IMR-90 (cell line): ENCODE data around the gene DSCAM. TPM values are rescaled to one million over a fixed set of nuclear protein-coding genes. Genes with fewer than 3 reads are reported as not detected.

Source experiments
- ATAC-seq: fragments of 200-7000 bp; cut with Tn5 transposase; 2 replicates; pipeline ENCODE4 v1.9.1; 2020; ENCODE audit warnings: low read depth, mild to moderate bottlenecking, moderate library complexity
- BruUV-seq: library from RNA; stranded (reverse); fragments of 400-500 nt; replicated peaks from 2 replicates; lab custom pipeline; 2021; lab: Mats Ljungman, UMichigan
- CTCF ChIA-PET: fragments of 300-600 bp; formaldehyde crosslinking; extraction: SDS; loops from one replicate; lab custom pipeline; 2021; ENCODE audit warnings: antibody characterized with exemption; lab: Yijun Ruan, JAX
- POLR2A ChIA-PET: fragments of 300-600 bp; sonication (Branson Sonifier 250); formaldehyde crosslinking; loops from one replicate; lab custom pipeline; 2022; ENCODE audit warnings: antibody characterized with exemption; ENCODE audit not compliant: unreplicated experiment; lab: Charles Lee
- DNase-seq: peaks from one replicate; pipeline ENCODE4 v3.0.0; 2013
- H2AFZ ChIP-seq: replicated peaks from 2 replicates; pipeline ENCODE3; 2013; ENCODE audit warnings: low read length, mild to moderate bottlenecking; ENCODE audit not compliant: poor library complexity
- H2AK5ac ChIP-seq: 2 replicates; pipeline ENCODE4 v1.6.1; 2013; ENCODE audit warnings: low read depth, low read length, inconsistent platforms
- H2AK9ac ChIP-seq: replicated peaks from 2 replicates; pipeline ENCODE3; 2013; ENCODE audit warnings: mild to moderate bottlenecking, low read depth, low read length, moderate library complexity; ENCODE audit not compliant: poor library complexity
- H2BK120ac ChIP-seq: 2 replicates; pipeline ENCODE4 v1.6.1; 2013; ENCODE audit warnings: low read depth, low read length, inconsistent platforms
- H2BK15ac ChIP-seq: 3 replicates; pipeline ENCODE4 v1.6.1; 2013; ENCODE audit warnings: low read depth, low read length, inconsistent platforms
- H2BK20ac ChIP-seq: 2 replicates; pipeline ENCODE4 v1.6.1; 2013; ENCODE audit warnings: low read depth, mild to moderate bottlenecking, inconsistent platforms, low read length, moderate library complexity
- H2BK5ac ChIP-seq: 2 replicates; pipeline ENCODE4 v1.6.1; 2013; ENCODE audit warnings: mild to moderate bottlenecking, low read depth, low read length, inconsistent platforms; ENCODE audit not compliant: poor library complexity, severe bottlenecking
- H3K14ac ChIP-seq: replicated peaks from 2 replicates; pipeline ENCODE4 v1.6.1; 2013; ENCODE audit warnings: low read depth, low read length, inconsistent platforms
- H3K18ac ChIP-seq: 2 replicates; pipeline ENCODE4 v1.6.1; 2013; ENCODE audit warnings: low read depth, low read length, control low read depth
- H3K23ac ChIP-seq: 2 replicates; pipeline ENCODE4 v1.6.1; 2013; ENCODE audit warnings: low read depth, low read length, inconsistent platforms
- H3K27ac ChIP-seq: 2 replicates; pipeline ENCODE4 v1.5.1; 2013; ENCODE audit warnings: mild to moderate bottlenecking, control low read depth, low read length; ENCODE audit not compliant: insufficient read depth
- H3K27me3 ChIP-seq: 2 replicates; pipeline ENCODE4 v1.6.1; 2013; ENCODE audit warnings: low read length; ENCODE audit not compliant: control insufficient read depth, insufficient read depth
- H3K36me3 ChIP-seq: 2 replicates; pipeline ENCODE4 v1.6.1; 2013; ENCODE audit warnings: low read length, mixed read lengths; ENCODE audit not compliant: control insufficient read depth, insufficient read depth
- H3K4ac ChIP-seq: 2 replicates; pipeline ENCODE4 v1.6.1; 2013; ENCODE audit warnings: low read depth, low read length, inconsistent platforms
- H3K4me1 ChIP-seq: 2 replicates; pipeline ENCODE4 v1.6.1; 2013; ENCODE audit warnings: low read length, mixed read lengths; ENCODE audit not compliant: control insufficient read depth, insufficient read depth
- H3K4me2 ChIP-seq: 2 replicates; pipeline ENCODE4 v1.6.1; 2013; ENCODE audit warnings: low read depth, mild to moderate bottlenecking, control low read depth, low read length, moderate library complexity
- H3K4me3 ChIP-seq: 2 replicates; pipeline ENCODE4 v1.5.1; 2013; ENCODE audit warnings: low read depth, mild to moderate bottlenecking, control low read depth, low read length, moderate library complexity; ENCODE audit not compliant: insufficient read depth
- H3K56ac ChIP-seq: 2 replicates; pipeline ENCODE4 v1.6.1; 2013; ENCODE audit warnings: low read length, inconsistent platforms; ENCODE audit not compliant: insufficient read depth; ENCODE audit errors: extremely low read depth
- H3K79me1 ChIP-seq, 2 experiments: 2 replicates each; pipeline ENCODE4 v1.6.1; 2013; ENCODE audit warnings: low read length in 2 of 2, inconsistent platforms in 1 of 2, low read depth in 1 of 2
- H3K9ac ChIP-seq: 2 replicates; pipeline ENCODE4 v1.6.1; 2013; ENCODE audit warnings: low read depth, low read length, control low read depth
- H3K9me1 ChIP-seq: 2 replicates; pipeline ENCODE4 v1.6.1; 2013; ENCODE audit warnings: low read length, inconsistent platforms; ENCODE audit not compliant: insufficient read depth
- H3K9me3 ChIP-seq: 2 replicates; pipeline ENCODE4 v1.6.1; 2013; ENCODE audit warnings: low read length; ENCODE audit not compliant: control insufficient read depth, insufficient read depth
- H4K20me1 ChIP-seq: 2 replicates; pipeline ENCODE4 v1.6.1; 2013; ENCODE audit warnings: low read length, inconsistent platforms; ENCODE audit not compliant: insufficient read depth
- H4K5ac ChIP-seq: 2 replicates; pipeline ENCODE4 v1.6.1; 2013; ENCODE audit warnings: mild to moderate bottlenecking, low read depth, low read length, control low read depth
- H4K8ac ChIP-seq, 2 experiments: 2 replicates each; pipeline ENCODE4 v1.6.1; 2013; ENCODE audit warnings: low read depth in 2 of 2, low read length in 2 of 2, control low read depth in 1 of 2, inconsistent platforms in 1 of 2
- H4K91ac ChIP-seq: 2 replicates; pipeline ENCODE4 v1.6.1; 2013; ENCODE audit warnings: low read depth, low read length, inconsistent platforms; ENCODE audit not compliant: insufficient read depth
- BHLHE40 ChIP-seq: fragments of 150-350 bp; IDR thresholded peaks from 2 replicates; pipeline ENCODE4 v1.6.1; 2016; ENCODE audit warnings: mild to moderate bottlenecking, low read depth, low read length
- CEBPB ChIP-seq: IDR thresholded peaks from 2 replicates; pipeline ENCODE4 v1.6.1; 2012; ENCODE audit warnings: low read depth, low read length, improper control_type of control experiment
- CHD1 ChIP-seq: IDR thresholded peaks from 2 replicates; pipeline ENCODE4 v1.6.1; 2012; ENCODE audit warnings: low read depth, low read length, improper control_type of control experiment
- FOS ChIP-seq: fragments of 150-350 bp; IDR thresholded peaks from 2 replicates; pipeline ENCODE4 v1.6.1; 2016; ENCODE audit warnings: low read depth, low read length
- MAFK ChIP-seq: IDR thresholded peaks from 2 replicates; pipeline ENCODE4 v1.6.1; 2012; ENCODE audit warnings: low read depth, low read length, improper control_type of control experiment
- MAZ ChIP-seq: IDR thresholded peaks from 2 replicates; pipeline ENCODE4 v1.6.1; 2012; ENCODE audit warnings: low read depth, mild to moderate bottlenecking, low read length, improper control_type of control experiment, moderate library complexity, borderline replicate concordance
- MXI1 ChIP-seq: IDR thresholded peaks from 2 replicates; pipeline ENCODE4 v1.6.1; 2012; ENCODE audit warnings: low read depth, mild to moderate bottlenecking, low read length, moderate library complexity, borderline replicate concordance
- NFE2L2 ChIP-seq: fragments of 150-350 bp; IDR thresholded peaks from 2 replicates; pipeline ENCODE4 v1.6.1; 2016; ENCODE audit warnings: low read depth, mild to moderate bottlenecking, low read length
- POLR2A ChIP-seq: IDR thresholded peaks from 2 replicates; pipeline ENCODE4 v1.6.1; 2012; ENCODE audit warnings: mild to moderate bottlenecking, low read depth, low read length
- RAD21 ChIP-seq: IDR thresholded peaks from 2 replicates; pipeline ENCODE4 v1.6.1; 2012; ENCODE audit warnings: low read length, improper control_type of control experiment
- RCOR1 ChIP-seq: IDR thresholded peaks from 2 replicates; pipeline ENCODE4 v1.6.1; 2012; ENCODE audit warnings: mild to moderate bottlenecking, low read length, improper control_type of control experiment; ENCODE audit not compliant: insufficient replicate concordance
- RFX5 ChIP-seq: IDR thresholded peaks from 2 replicates; pipeline ENCODE4 v1.8.0; 2012; ENCODE audit warnings: low read depth, mild to moderate bottlenecking, low read length, moderate library complexity
- WGBS, 2 experiments: methylation state at CpG; one replicate each; pipeline versions ENCODE4 v1.1.5 to v1.1.7; 2013; ENCODE audit warnings: missing lambda C conversion rate in 2 of 2; ENCODE audit not compliant: insufficient read length in 1 of 2; ENCODE audit errors: extremely low coverage in 2 of 2; 5-methylcytosine and 5-hydroxymethylcytosine counted together
- dilution Hi-C: fragments of 300-500 bp; cut with HindIII; formaldehyde crosslinking; loops from one replicate; pipeline ENCODE4 v1.14.3; 2018; ENCODE audit warnings: low sequenced_read_pairs; ENCODE audit not compliant: unreplicated experiment
- in situ Hi-C: fragments of 300-500 bp; cut with MboI; formaldehyde crosslinking; loops from 3 replicates; pipeline ENCODE4 v1.14.3; 2019; ENCODE audit warnings: low sequenced_read_pairs, inconsistent platforms, mixed read lengths
- intact Hi-C: fragments of 100-400 bp; cut with micrococcal nuclease; formaldehyde crosslinking; loops from 2 replicates; pipeline ENCODE4 v1.10.0; 2022
- polyA plus RNA-seq, 3 experiments: library from polyadenylated mRNA; depleted of rRNA; stranded (reverse); fragments of >200 nt; gene quantifications; 2 replicates each; pipeline ENCODE4 v1.2.3, GENCODE V29; 2012; ENCODE audit warnings: low replicate concordance in 1 of 3
- total RNA-seq: library from RNA; depleted of rRNA; stranded (reverse); fragments of >200 nt; gene quantifications from 2 replicates; pipeline ENCODE4 v1.2.3, GENCODE V29; 2012
- TF ChIP-seq, protein P1 (sequence below): conservative IDR thresholded peaks from 2 replicates; pipeline ENCODE4 v1.5.1; 2012; ENCODE audit warnings: mild to moderate bottlenecking, low read depth, low read length, improper control_type of control experiment
- TF ChIP-seq, protein P2 (sequence below): fragments of 150-350 bp; IDR thresholded peaks from 2 replicates; pipeline ENCODE4 v1.6.1; 2017; ENCODE audit warnings: mild to moderate bottlenecking, antibody characterized with exemption, low read length, low read depth

Gene DSCAM
- total and polyA plus RNA-seq, 2 of the 4 experiments (the other 2 are of a cell fraction), result under 0.01 to 0.02 TPM

DNA sequence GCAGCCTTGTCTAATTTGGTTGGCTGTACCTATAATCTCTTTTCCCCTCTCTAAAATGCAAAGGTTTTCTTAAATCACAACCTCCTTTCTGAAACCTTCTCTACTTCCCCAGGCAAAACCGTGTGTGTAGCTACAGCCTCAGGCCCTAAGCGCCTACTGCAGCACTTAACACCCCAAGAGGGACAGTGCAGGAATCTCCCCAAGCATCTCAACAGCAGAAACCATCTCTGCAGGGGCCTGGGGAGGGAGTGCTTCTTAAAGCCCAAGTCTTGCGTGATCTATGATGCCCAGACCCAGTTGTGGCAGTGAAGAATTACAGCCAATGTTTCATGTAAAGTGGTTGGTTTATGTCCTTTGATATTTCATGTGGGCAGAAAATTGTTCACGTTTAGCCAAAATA lies 159.3 kb downstream of the DSCAM start:
- intact Hi-C loops (no loop called here), dilution Hi-C loops (no loop called here), in situ Hi-C loops (no loop called here)
- DNase-seq (no peak), ATAC-seq (no peak)
- Histone ChIP-seq H3K27ac (no peak overlapping the region), H3K4me2 (no peak overlapping the region), H2AK9ac (no peak overlapping the region), H2BK5ac (no peak overlapping the region), H3K9me1 (no peaks in the 10 kb centered on the region), H3K4ac (no peak overlapping the region), H3K18ac (no peak overlapping the region), H4K20me1 (no peaks in the 10 kb centered on the region), H3K36me3 (no peaks in the 10 kb centered on the region), H3K4me3 (no peak overlapping the region), H3K23ac (no peak overlapping the region), H3K79me1 (no peaks in the 10 kb centered on the region), H4K8ac (no peak overlapping the region), H3K9ac (no peak overlapping the region), H2BK20ac (no peak overlapping the region), H4K91ac (no peak overlapping the region), H3K56ac (no peak overlapping the region), H2AFZ (no peak overlapping the region), H2BK120ac (no peak overlapping the region), H3K14ac (no peak overlapping the region), H4K5ac (no peak overlapping the region), H3K9me3 (peaks cover 21% of the 10 kb centered on the region), H3K4me1 (no peaks in the 10 kb centered on the region), H2AK5ac (no peak overlapping the region), H3K27me3 (no peaks in the 10 kb centered on the region), H2BK15ac (no peak overlapping the region)
- BruUV-seq, result no TSS peak
- ChIA-PET POLR2A (no interaction called here), CTCF (no interaction called here)
- TF ChIP-seq BHLHE40 (no peak), FOS (no peak), MAZ (no peak), MXI1 (no peak), NFE2L2 (no peak), POLR2A (no peak), CHD1 (no peak), RCOR1 (no peak), RFX5 (no peak), MAFK (no peak), CEBPB (no peak), RAD21 (no peak)
- TF ChIP-seq, protein P1, sequence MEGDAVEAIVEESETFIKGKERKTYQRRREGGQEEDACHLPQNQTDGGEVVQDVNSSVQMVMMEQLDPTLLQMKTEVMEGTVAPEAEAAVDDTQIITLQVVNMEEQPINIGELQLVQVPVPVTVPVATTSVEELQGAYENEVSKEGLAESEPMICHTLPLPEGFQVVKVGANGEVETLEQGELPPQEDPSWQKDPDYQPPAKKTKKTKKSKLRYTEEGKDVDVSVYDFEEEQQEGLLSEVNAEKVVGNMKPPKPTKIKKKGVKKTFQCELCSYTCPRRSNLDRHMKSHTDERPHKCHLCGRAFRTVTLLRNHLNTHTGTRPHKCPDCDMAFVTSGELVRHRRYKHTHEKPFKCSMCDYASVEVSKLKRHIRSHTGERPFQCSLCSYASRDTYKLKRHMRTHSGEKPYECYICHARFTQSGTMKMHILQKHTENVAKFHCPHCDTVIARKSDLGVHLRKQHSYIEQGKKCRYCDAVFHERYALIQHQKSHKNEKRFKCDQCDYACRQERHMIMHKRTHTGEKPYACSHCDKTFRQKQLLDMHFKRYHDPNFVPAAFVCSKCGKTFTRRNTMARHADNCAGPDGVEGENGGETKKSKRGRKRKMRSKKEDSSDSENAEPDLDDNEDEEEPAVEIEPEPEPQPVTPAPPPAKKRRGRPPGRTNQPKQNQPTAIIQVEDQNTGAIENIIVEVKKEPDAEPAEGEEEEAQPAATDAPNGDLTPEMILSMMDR, result no peak
- TF ChIP-seq, protein P2, sequence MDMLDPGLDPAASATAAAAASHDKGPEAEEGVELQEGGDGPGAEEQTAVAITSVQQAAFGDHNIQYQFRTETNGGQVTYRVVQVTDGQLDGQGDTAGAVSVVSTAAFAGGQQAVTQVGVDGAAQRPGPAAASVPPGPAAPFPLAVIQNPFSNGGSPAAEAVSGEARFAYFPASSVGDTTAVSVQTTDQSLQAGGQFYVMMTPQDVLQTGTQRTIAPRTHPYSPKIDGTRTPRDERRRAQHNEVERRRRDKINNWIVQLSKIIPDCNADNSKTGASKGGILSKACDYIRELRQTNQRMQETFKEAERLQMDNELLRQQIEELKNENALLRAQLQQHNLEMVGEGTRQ, result no peak
- WGBS, 2 experiments, result no CpG with 5 or more reads among the region's 4 CpGs
